GM12892 (cell line): ENCODE results near the gene NEDD4L.

Experiments
- POLR2A ChIP-seq: IDR thresholded peaks from 2 replicates; pipeline ENCODE4 v1.6.1; 2011; ENCODE audit warnings: low read depth, low read length, control low read depth
- POLR2AphosphoS5 ChIP-seq: IDR thresholded peaks from 2 replicates; pipeline ENCODE4 v1.6.1; 2011; ENCODE audit warnings: low read depth, low read length, control low read depth
- TAF1 ChIP-seq: IDR thresholded peaks from 2 replicates; pipeline ENCODE4 v1.6.1; 2011; ENCODE audit warnings: low read depth, mild to moderate bottlenecking, control low read depth, low read length, borderline replicate concordance

DNA sequence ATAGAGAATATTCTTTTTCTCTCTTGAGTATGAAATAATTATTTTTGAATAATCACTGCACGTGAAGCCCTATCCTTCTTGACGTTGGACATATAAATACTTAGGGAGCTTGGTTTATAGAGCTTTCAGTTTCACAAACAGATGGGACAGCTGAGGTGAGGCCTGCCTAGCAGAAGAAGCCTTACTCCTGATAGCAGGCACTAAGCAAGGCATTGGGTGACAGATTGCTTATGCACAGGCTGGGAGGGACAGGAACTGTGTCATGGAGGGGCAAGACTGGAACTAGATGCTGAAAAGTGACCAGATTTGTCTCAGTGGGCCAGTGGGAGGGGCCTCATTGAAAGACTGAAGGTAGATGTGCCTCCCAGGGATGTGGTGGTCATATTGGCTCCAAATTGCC lies 220.8 kb downstream of the NEDD4L start:
- TF ChIP-seq POLR2A (no peak), POLR2AphosphoS5 (no peak), TAF1 (no peak)
